Measurements from ENCODE around the gene CFC1. TPM values are rescaled to one million over a fixed set of nuclear protein-coding genes. Genes with fewer than 3 reads are reported as not detected.
"Not testable (repeated sequence)": the region's sequence is repeated elsewhere in the genome, so short reads cannot be mapped to it uniquely, and the experiment has no call there.

CFC1 gene
- total and polyA plus RNA-seq, 4 donors = 3.3 to 21.4 (median 11.6) TPM

DNA sequence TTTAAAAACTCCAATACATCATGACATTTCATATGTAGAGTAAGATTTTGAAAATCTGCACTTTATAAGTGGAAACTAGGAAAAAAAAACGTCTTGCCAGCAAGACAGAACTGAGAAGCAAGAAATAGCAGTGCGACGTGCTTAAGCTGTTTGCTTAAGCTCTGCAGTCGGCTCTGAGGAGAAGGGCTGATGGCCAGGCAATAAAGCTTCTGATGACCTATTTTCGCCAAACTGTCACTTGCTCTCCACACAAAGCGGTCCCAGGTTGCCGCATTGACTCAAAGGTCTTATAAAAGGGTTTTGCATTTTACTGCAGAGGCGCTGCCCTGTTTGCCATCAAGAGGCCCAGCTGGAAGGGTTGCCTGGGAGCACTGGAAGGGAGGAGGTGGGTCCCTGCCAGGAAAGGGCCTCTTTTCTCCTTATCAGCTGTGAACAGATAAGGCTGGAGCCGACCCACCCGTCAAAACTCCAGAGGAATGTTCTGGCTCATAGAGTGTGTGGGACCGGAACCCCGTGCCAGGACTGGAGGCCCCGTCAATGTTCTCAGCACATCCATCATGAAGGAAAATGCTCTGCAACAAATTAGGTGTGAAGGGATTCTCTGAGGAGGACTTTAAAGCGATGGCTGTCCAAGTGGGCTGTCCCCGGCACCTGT, 2.4 kb upstream of the CFC1 start:
- no CpG with 5 or more reads among the region's 15 CpGs for WGBS (ENCODE audit: insufficient coverage)
- not testable (repeated sequence) for H3K4me3 ChIP-seq (ENCODE audit: low read depth, low read length); H3K36me3 ChIP-seq (ENCODE audit: control insufficient read depth, insufficient read depth, low read length); H3K27me3 ChIP-seq (ENCODE audit: control insufficient read depth, insufficient read depth, low read length); H3K9me3 ChIP-seq (ENCODE audit: control insufficient read depth, insufficient read depth, low read length); H3K27ac ChIP-seq (ENCODE audit: low read depth, low read length); DNase-seq (ENCODE audit: low read depth in 4 of 6, low spot score in 6 of 6); H3K4me1 ChIP-seq (ENCODE audit: control insufficient read depth, insufficient read depth, low read length)

- H3K36me3 ChIP-seq (ENCODE audit: control insufficient read depth, insufficient read depth, low read length); DNase-seq (ENCODE audit: low read depth in 4 of 6, low spot score in 6 of 6); H3K27ac ChIP-seq (ENCODE audit: low read depth, low read length); H3K27me3 ChIP-seq (ENCODE audit: control insufficient read depth, insufficient read depth, low read length); H3K4me1 ChIP-seq (ENCODE audit: control insufficient read depth, insufficient read depth, low read length); H3K4me3 ChIP-seq (ENCODE audit: low read depth, low read length); H3K9me3 ChIP-seq (ENCODE audit: control insufficient read depth, insufficient read depth, low read length): not testable (repeated sequence)
- WGBS (ENCODE audit: insufficient coverage) = no CpG with 5 or more reads among the region's 9 CpGs
These were observed 551 bp upstream of the CFC1 start for GRCh38 chr2:130599926-130600325.

DNA sequence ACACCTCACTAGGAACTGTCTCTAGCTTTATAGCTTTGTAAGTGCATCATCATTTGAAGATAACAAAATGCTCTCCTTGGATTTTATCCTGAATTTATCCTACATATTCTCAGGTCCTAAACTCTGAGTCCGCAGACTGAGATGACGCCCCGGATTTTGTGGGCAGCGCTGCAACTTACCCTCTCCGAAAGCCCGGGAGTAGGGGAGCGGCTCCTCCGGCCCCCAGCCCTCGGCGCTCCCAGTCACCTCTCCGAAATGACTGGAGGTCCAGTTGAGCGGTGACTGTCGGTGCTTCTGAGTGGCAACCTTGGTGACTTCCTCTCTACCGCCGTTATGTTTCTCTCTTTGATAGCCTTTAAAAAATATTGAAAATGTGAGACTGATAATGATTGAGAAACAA, 912 bp downstream of the CFC1 start:
- H3K27ac ChIP-seq (ENCODE audit: low read depth, low read length) = not testable (repeated sequence)

DNA sequence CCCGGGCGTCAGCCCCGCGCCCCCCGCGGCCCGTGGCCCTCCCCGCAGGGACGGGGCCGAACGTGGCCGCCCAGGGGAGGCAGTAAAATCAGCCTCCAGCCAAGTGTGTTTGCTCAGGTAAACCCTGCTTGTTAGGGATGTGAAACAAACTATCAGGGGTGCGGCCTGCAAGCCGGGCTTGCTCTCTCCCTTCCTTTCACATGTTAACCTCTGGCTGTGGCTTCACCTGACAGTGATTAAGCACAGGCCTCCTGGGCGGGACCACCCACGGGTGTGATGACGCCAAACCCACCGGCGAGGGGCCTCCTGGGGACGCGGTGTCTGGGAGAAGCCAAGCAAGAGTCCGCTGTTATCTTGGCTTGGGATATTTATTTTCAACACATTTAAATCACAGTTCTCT, 1.4 kb downstream of the CFC1 start:
- not testable (repeated sequence) for H3K9me3 ChIP-seq (ENCODE audit: control insufficient read depth, insufficient read depth, low read length); H3K4me1 ChIP-seq (ENCODE audit: control insufficient read depth, insufficient read depth, low read length); H3K4me3 ChIP-seq (ENCODE audit: low read depth, low read length); DNase-seq (ENCODE audit: low read depth in 4 of 6, low spot score in 6 of 6); H3K27ac ChIP-seq (ENCODE audit: low read depth, low read length); H3K27me3 ChIP-seq (ENCODE audit: control insufficient read depth, insufficient read depth, low read length); H3K36me3 ChIP-seq (ENCODE audit: control insufficient read depth, insufficient read depth, low read length)
- no CpG with 5 or more reads among the region's 22 CpGs for WGBS (ENCODE audit: insufficient coverage)

More for the DNA sequence above, 912 bp downstream of the CFC1 start:
- not testable (repeated sequence) for H3K9me3 ChIP-seq (ENCODE audit: control insufficient read depth, insufficient read depth, low read length); H3K4me1 ChIP-seq (ENCODE audit: control insufficient read depth, insufficient read depth, low read length); H3K4me3 ChIP-seq (ENCODE audit: low read depth, low read length); DNase-seq (ENCODE audit: low read depth in 4 of 6, low spot score in 6 of 6); H3K27me3 ChIP-seq (ENCODE audit: control insufficient read depth, insufficient read depth, low read length); H3K36me3 ChIP-seq (ENCODE audit: control insufficient read depth, insufficient read depth, low read length)
- WGBS (ENCODE audit: insufficient coverage) = no CpG with 5 or more reads among the region's 15 CpGs

GRCh38 chr2:130596757-130597156, 2.6 kb downstream of the CFC1 start:
- H3K4me1 ChIP-seq (ENCODE audit: control insufficient read depth, insufficient read depth, low read length) = not testable (repeated sequence)

DNA sequence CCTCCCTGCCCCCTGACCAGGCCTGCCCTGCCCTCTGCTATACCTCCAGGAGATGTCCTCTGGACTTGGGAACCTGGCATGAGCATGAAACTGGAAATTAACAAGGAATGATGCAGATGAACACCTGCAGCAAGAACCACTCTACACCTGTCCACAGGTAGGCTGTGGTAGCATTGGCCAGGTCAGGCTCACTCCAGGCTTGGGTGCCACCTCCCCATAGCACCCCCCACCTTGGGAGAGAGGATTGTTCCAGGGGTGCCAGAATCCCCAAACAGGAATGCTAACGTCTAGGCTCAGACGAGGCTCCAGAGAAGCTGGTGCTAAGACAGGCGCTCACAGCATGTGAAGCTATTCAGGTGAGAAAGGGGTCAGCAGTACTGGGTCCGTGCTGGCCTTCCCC, 5.4 kb downstream of the CFC1 start:
- WGBS (ENCODE audit: insufficient coverage) = no CpG with 5 or more reads among the region's 4 CpGs
- H3K36me3 ChIP-seq (ENCODE audit: control insufficient read depth, insufficient read depth, low read length); DNase-seq (ENCODE audit: low read depth in 4 of 6, low spot score in 6 of 6); H3K27me3 ChIP-seq (ENCODE audit: control insufficient read depth, insufficient read depth, low read length); H3K4me1 ChIP-seq (ENCODE audit: control insufficient read depth, insufficient read depth, low read length); H3K27ac ChIP-seq (ENCODE audit: low read depth, low read length); H3K4me3 ChIP-seq (ENCODE audit: low read depth, low read length); H3K9me3 ChIP-seq (ENCODE audit: control insufficient read depth, insufficient read depth, low read length): not testable (repeated sequence)

More at GRCh38 chr2:130596757-130597156, 2.6 kb downstream of the CFC1 start:
- not testable (repeated sequence) for H3K4me3 ChIP-seq (ENCODE audit: low read depth, low read length); DNase-seq (ENCODE audit: low read depth in 4 of 6, low spot score in 6 of 6); H3K27me3 ChIP-seq (ENCODE audit: control insufficient read depth, insufficient read depth, low read length); H3K36me3 ChIP-seq (ENCODE audit: control insufficient read depth, insufficient read depth, low read length); H3K9me3 ChIP-seq (ENCODE audit: control insufficient read depth, insufficient read depth, low read length); H3K27ac ChIP-seq (ENCODE audit: low read depth, low read length)
- WGBS (ENCODE audit: insufficient coverage) = 67% methylated on average over 1 of the region's 6 CpGs

GRCh38 chr2:130592791-130593414, 6.5 kb downstream of the CFC1 start:
- not testable (repeated sequence) for H3K27ac ChIP-seq (ENCODE audit: low read depth, low read length); H3K9me3 ChIP-seq (ENCODE audit: control insufficient read depth, insufficient read depth, low read length); H3K4me3 ChIP-seq (ENCODE audit: low read depth, low read length); H3K36me3 ChIP-seq (ENCODE audit: control insufficient read depth, insufficient read depth, low read length); DNase-seq (ENCODE audit: low read depth in 4 of 6, low spot score in 6 of 6); H3K4me1 ChIP-seq (ENCODE audit: control insufficient read depth, insufficient read depth, low read length); H3K27me3 ChIP-seq (ENCODE audit: control insufficient read depth, insufficient read depth, low read length)
- 20% methylated on average over 4 of the region's 40 CpGs for WGBS (ENCODE audit: insufficient coverage)

DNA sequence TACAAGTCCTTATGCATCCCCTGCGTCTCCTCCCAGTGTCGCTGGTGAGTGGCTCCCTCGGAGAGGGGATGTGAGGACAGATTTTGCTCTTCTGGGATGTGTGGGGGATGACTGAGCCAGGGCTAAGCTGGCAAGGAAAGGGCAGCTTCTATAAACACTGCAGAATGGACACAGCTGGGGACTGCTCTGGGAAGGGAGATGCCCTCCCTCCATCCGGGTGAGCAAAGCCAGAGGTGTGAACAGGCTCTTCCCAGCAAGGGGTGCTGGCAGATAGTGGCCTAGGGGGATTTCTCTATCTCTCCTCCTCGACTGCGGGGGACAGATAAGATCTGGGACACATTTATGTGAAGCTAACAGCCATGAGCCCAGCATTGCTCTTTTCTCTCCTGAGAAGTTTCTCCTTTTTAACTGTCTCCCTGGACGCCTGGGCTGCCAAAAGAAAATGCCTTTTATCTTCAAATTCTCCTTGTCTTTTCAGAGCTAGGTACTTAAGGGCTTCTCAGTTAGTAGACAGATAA, 8.5 kb downstream of the CFC1 start:
- not testable (repeated sequence) for H3K36me3 ChIP-seq (ENCODE audit: control insufficient read depth, insufficient read depth, low read length); DNase-seq (ENCODE audit: low read depth in 4 of 6, low spot score in 6 of 6); H3K27ac ChIP-seq (ENCODE audit: low read depth, low read length); H3K4me3 ChIP-seq (ENCODE audit: low read depth, low read length); H3K27me3 ChIP-seq (ENCODE audit: control insufficient read depth, insufficient read depth, low read length); H3K9me3 ChIP-seq (ENCODE audit: control insufficient read depth, insufficient read depth, low read length); H3K4me1 ChIP-seq (ENCODE audit: control insufficient read depth, insufficient read depth, low read length)
- WGBS (ENCODE audit: insufficient coverage) = no CpG with 5 or more reads among the region's 7 CpGs

DNA sequence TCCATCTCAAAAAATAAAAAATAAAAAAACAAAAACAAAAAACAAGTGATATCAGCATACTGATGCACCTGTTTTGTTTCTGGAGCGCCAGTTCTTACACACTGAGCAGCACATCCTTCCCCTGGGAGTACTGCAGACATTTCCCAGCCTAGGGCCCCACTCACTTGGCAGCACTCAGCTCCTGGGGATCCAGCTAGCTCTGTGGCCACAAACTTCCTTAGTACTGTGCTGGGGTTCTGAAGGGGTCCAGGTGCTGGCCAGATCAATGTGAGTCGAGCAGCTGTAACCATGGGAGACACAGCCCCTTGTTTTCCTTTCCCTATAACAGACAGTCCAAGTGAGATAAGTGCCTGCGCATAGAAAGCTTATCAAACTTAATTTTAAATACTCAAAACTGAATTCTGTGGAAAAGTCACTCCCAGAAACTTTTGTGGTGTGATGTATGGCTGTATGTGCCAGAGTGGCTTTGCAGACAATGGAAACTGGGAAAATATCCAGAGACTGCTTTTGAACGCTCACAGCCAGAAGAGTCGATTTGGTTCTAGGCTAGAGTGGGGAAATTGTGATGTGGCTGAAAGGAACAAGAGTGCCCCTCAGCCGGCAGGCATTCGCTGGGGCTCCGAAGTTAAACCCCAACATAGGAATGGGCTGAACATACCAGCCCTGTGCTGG, 9.1 kb downstream of the CFC1 start:
- H3K4me3 ChIP-seq (ENCODE audit: low read depth, low read length); H3K27me3 ChIP-seq (ENCODE audit: control insufficient read depth, insufficient read depth, low read length); H3K9me3 ChIP-seq (ENCODE audit: control insufficient read depth, insufficient read depth, low read length); H3K27ac ChIP-seq (ENCODE audit: low read depth, low read length); H3K36me3 ChIP-seq (ENCODE audit: control insufficient read depth, insufficient read depth, low read length); H3K4me1 ChIP-seq (ENCODE audit: control insufficient read depth, insufficient read depth, low read length); DNase-seq (ENCODE audit: low read depth in 4 of 6, low spot score in 6 of 6): not testable (repeated sequence)
- WGBS (ENCODE audit: insufficient coverage) = 20% methylated on average over 1 of the region's 8 CpGs
